ENCODE results near the gene NUMBL.

NUMBL gene

DNA sequence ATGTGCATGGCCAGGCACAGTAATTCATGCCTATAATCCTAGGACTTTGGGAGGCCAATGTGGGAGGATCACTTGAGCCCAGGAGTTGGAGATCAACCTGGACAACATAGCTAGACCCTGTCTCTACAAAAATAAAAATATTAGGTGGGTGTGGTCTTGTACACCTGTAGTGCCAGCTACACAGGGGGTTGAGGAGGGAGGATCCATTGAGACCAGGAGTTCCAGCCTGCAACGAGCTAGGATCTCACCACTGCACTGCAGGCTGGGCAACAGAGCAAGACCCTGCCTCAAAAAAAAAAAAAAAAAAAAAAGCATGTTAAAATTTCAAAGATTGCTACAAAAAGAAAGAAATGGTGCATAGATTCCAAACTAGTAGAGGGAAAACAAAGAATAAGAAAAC, 52.1 kb downstream of the NUMBL start:
- TF ChIP-seq GABPA (IDR thresholded peaks at IDR 0.05; ENCODE audit: low read depth) (no peak), SPI1 (IDR thresholded peaks at IDR 0.05; ENCODE audit: borderline replicate concordance, low read depth) (no peak), POLR2AphosphoS5 (IDR thresholded peaks at IDR 0.05; ENCODE audit: low read depth) (no peak)
- TF ChIP-seq, protein P1, sequence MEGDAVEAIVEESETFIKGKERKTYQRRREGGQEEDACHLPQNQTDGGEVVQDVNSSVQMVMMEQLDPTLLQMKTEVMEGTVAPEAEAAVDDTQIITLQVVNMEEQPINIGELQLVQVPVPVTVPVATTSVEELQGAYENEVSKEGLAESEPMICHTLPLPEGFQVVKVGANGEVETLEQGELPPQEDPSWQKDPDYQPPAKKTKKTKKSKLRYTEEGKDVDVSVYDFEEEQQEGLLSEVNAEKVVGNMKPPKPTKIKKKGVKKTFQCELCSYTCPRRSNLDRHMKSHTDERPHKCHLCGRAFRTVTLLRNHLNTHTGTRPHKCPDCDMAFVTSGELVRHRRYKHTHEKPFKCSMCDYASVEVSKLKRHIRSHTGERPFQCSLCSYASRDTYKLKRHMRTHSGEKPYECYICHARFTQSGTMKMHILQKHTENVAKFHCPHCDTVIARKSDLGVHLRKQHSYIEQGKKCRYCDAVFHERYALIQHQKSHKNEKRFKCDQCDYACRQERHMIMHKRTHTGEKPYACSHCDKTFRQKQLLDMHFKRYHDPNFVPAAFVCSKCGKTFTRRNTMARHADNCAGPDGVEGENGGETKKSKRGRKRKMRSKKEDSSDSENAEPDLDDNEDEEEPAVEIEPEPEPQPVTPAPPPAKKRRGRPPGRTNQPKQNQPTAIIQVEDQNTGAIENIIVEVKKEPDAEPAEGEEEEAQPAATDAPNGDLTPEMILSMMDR (IDR thresholded peaks at IDR 0.05; ENCODE audit: insufficient read depth, low read length): no peak
- TF ChIP-seq, protein P2, sequence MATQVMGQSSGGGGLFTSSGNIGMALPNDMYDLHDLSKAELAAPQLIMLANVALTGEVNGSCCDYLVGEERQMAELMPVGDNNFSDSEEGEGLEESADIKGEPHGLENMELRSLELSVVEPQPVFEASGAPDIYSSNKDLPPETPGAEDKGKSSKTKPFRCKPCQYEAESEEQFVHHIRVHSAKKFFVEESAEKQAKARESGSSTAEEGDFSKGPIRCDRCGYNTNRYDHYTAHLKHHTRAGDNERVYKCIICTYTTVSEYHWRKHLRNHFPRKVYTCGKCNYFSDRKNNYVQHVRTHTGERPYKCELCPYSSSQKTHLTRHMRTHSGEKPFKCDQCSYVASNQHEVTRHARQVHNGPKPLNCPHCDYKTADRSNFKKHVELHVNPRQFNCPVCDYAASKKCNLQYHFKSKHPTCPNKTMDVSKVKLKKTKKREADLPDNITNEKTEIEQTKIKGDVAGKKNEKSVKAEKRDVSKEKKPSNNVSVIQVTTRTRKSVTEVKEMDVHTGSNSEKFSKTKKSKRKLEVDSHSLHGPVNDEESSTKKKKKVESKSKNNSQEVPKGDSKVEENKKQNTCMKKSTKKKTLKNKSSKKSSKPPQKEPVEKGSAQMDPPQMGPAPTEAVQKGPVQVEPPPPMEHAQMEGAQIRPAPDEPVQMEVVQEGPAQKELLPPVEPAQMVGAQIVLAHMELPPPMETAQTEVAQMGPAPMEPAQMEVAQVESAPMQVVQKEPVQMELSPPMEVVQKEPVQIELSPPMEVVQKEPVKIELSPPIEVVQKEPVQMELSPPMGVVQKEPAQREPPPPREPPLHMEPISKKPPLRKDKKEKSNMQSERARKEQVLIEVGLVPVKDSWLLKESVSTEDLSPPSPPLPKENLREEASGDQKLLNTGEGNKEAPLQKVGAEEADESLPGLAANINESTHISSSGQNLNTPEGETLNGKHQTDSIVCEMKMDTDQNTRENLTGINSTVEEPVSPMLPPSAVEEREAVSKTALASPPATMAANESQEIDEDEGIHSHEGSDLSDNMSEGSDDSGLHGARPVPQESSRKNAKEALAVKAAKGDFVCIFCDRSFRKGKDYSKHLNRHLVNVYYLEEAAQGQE (IDR thresholded peaks at IDR 0.05; ENCODE audit: insufficient replicate concordance, low read depth): no peak
- no peaks in the 10 kb centered on the region for H3K27me3 ChIP-seq (ENCODE audit: insufficient read depth, poor library complexity, severe bottlenecking)
- H3K27ac ChIP-seq (replicated peaks): no peak overlapping the region
- no peak overlapping the region for H3K4me3 ChIP-seq (replicated peaks; ENCODE audit: insufficient read depth, low read length)
- no peak for DNase-seq (ENCODE audit: low read depth in 1 of 2, low spot score in 1 of 2)

DNA sequence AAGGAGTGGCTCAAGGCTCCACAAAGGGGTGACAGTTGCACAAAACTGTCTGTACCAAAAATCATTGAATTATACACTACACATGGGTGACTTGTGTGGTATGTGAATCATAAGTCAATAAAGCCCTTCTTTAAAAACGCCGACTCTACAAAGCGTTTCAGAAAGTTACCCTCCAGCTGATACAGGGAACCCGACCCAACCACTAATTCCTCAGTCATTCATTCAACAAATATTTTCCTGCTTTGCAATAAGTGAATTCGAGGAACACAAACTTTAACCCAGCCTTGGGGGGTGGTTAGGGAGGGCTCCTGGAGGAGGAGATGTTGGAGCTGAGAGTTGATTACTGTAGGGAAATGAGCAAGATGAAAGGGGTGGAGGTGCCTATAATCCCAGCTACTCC, 57.2 kb downstream of the NUMBL start:
- no peak for DNase-seq (ENCODE audit: low read depth in 1 of 2, low spot score in 1 of 2)
- TF ChIP-seq POLR2AphosphoS5 (IDR thresholded peaks at IDR 0.05; ENCODE audit: low read depth) (no peak), GABPA (IDR thresholded peaks at IDR 0.05; ENCODE audit: low read depth) (no peak), SPI1 (IDR thresholded peaks at IDR 0.05; ENCODE audit: borderline replicate concordance, low read depth) (no peak)
- TF ChIP-seq, protein P2 (IDR thresholded peaks at IDR 0.05; ENCODE audit: insufficient replicate concordance, low read depth): no peak
- TF ChIP-seq, protein P1 (IDR thresholded peaks at IDR 0.05; ENCODE audit: insufficient read depth, low read length): no peak
- H3K4me3 ChIP-seq (replicated peaks; ENCODE audit: insufficient read depth, low read length): no peak overlapping the region
- H3K27ac ChIP-seq (replicated peaks): no peak overlapping the region
- no peaks in the 10 kb centered on the region for H3K27me3 ChIP-seq (ENCODE audit: insufficient read depth, poor library complexity, severe bottlenecking)

DNA sequence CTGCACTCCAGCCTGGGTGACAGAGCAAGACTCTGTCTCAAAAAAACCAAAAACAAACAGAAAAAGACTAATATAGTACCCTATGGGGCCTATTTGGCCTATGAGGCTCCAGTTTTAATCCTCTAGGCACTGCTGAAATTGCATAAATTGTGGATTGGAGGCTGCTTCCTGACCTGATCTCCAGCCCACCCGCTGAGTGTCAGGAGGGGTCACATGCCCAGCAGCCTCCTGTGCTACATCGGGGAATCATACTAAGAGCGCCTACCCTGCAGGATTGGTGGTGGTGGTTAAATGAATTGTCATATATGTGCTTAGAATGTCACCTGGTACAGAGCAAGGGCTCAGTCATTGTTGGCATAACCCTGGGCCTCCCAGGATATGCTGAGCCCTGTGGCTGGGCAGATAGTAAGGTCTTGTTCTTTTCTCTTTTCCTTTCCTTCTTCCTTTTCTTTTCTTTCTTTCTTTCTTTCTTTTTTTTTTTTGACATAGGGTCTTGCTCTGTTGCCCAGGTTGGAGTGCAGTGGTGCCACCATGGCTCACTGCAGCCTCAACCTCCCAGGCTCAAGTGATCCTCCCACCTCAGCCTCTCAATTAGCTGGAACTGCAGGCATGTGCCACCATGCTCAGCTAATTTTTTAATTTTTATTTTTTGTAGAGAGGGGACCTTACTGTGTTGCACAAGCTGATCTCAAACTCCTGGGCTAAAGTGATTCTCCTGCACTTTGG, 58.0 kb downstream of the NUMBL start:
- Histone ChIP-seq H3K27me3 (ENCODE audit: insufficient read depth, poor library complexity, severe bottlenecking) (no peaks in the 10 kb centered on the region), H3K27ac (replicated peaks) (no peak overlapping the region), H3K4me3 (replicated peaks; ENCODE audit: insufficient read depth, low read length) (no peak overlapping the region)
- TF ChIP-seq, protein P2 (IDR thresholded peaks at IDR 0.05; ENCODE audit: insufficient replicate concordance, low read depth): no peak
- TF ChIP-seq POLR2AphosphoS5 (IDR thresholded peaks at IDR 0.05; ENCODE audit: low read depth): no peak
- TF ChIP-seq, protein P1 (IDR thresholded peaks at IDR 0.05; ENCODE audit: insufficient read depth, low read length): no peak
- no peak for TF ChIP-seq SPI1 (IDR thresholded peaks at IDR 0.05; ENCODE audit: borderline replicate concordance, low read depth)
- TF ChIP-seq GABPA (IDR thresholded peaks at IDR 0.05; ENCODE audit: low read depth): no peak
- DNase-seq (ENCODE audit: low read depth in 1 of 2, low spot score in 1 of 2): no peak
